ENCODE results near the gene GTF3C4. TPM values are rescaled to one million over a fixed set of nuclear protein-coding genes. Genes with fewer than 3 reads are reported as not detected.

The GTF3C4 gene
- total RNA-seq, 1 experiment from 2014 or later: 40.8 TPM

GRCh38 chr9:132742821-132743311 lies 72.6 kb downstream of the GTF3C4 start:
- intact Hi-C loops (cut with micrococcal nuclease; ENCODE audit: unreplicated experiment): no loop called here
- no TSS peak for BruUV-seq (replicated peaks)
- ChIA-PET CTCF (no interaction called here), POLR2A (ENCODE audit: low non-redundant PET) (no interaction called here)
- H3K27ac ChIP-seq (ENCODE audit: low read depth, low read length, poor library complexity, severe bottlenecking): no peak overlapping the region
- H3K36me3 ChIP-seq (ENCODE audit: insufficient read depth, low read length, poor library complexity, severe bottlenecking): no peaks in the 10 kb centered on the region
- DNase-seq (ENCODE audit: low spot score): no peak
- H3K4me3 ChIP-seq (ENCODE audit: low read depth, low read length, poor library complexity, severe bottlenecking): no peak overlapping the region
- peaks cover 22% of the 10 kb centered on the region for H3K4me1 ChIP-seq (ENCODE audit: insufficient read depth, low read length, poor library complexity, severe bottlenecking)
- no peaks in the 10 kb centered on the region for H3K9me3 ChIP-seq (ENCODE audit: low read depth, low read length, poor library complexity, severe bottlenecking)
- TF ChIP-seq CTCF (conservative IDR thresholded peaks at IDR 0.05; ENCODE audit: low read depth, low read length) (no peak), EZH2 (IDR thresholded peaks at IDR 0.05; ENCODE audit: borderline replicate concordance, low read depth, low read length, poor library complexity, severe bottlenecking) (no peak)
- peaks cover 54% of the 10 kb centered on the region for H3K27me3 ChIP-seq (replicated peaks; ENCODE audit: insufficient read depth, low read depth, low read length, poor library complexity)

- BruUV-seq (replicated peaks): no TSS peak
- CTCF ChIA-PET: no interaction called here
- H3K36me3 ChIP-seq (ENCODE audit: insufficient read depth, low read length, poor library complexity, severe bottlenecking): no peaks in the 10 kb centered on the region
- DNase-seq (ENCODE audit: low spot score): peak; percentile 21
- TF ChIP-seq EZH2 (IDR thresholded peaks at IDR 0.05; ENCODE audit: borderline replicate concordance, low read depth, low read length, poor library complexity, severe bottlenecking) (no peak), CTCF (conservative IDR thresholded peaks at IDR 0.05; ENCODE audit: low read depth, low read length) (no peak)
- H3K4me3 ChIP-seq (ENCODE audit: low read depth, low read length, poor library complexity, severe bottlenecking): no peak overlapping the region
- no peak overlapping the region for H3K27ac ChIP-seq (ENCODE audit: low read depth, low read length, poor library complexity, severe bottlenecking)
- intact Hi-C loops (cut with micrococcal nuclease; ENCODE audit: unreplicated experiment): no loop called here
- POLR2A ChIA-PET (ENCODE audit: low non-redundant PET): no interaction called here
- H3K4me1 ChIP-seq (ENCODE audit: insufficient read depth, low read length, poor library complexity, severe bottlenecking): peaks cover 22% of the 10 kb centered on the region
- H3K9me3 ChIP-seq (ENCODE audit: low read depth, low read length, poor library complexity, severe bottlenecking): no peaks in the 10 kb centered on the region
- peaks cover 54% of the 10 kb centered on the region for H3K27me3 ChIP-seq (replicated peaks; ENCODE audit: insufficient read depth, low read depth, low read length, poor library complexity)
Measured at GRCh38 chr9:132743931-132744479, 73.7 kb downstream of the GTF3C4 start.

Other genes with a start within 250 kb of the GTF3C4 start
- gene BARHL1, start 87.9 kb upstream of the GTF3C4 start, total RNA-seq (2021): not detected in 2 replicates
- 28.6 and 34.2 TPM in 2 replicates for gene DDX31, start 481 bp upstream of the GTF3C4 start, total RNA-seq (2021)
- 0.92 TPM in 1 of 2 replicates, not detected in the other for gene AK8, start 207.8 kb downstream of the GTF3C4 start, total RNA-seq (2021)
- 2.1 and 4.3 TPM in 2 replicates for gene SPACA9, start 208.4 kb downstream of the GTF3C4 start, total RNA-seq (2021)

All from A673 (cell line).